Psoas muscle (tissue), 8 donors: ENCODE results near the gene SEC14L5. TPM values are rescaled to one million over a fixed set of nuclear protein-coding genes. Genes with fewer than 3 reads are reported as not detected.

ENCODE experiments used
- ATAC-seq, 4 donors: fragments of 200-7000 bp; cut with Tn5 transposase; one replicate each; pipeline ENCODE4 v1.9.1; 2020; ENCODE audit warnings: moderate library complexity in 3 of 4, mild to moderate bottlenecking in 2 of 4
- DNase-seq, 2 donors: peaks; one replicate each; pipeline ENCODE4 v3.0.0-alpha.2; 2020
- H3K27ac ChIP-seq: fragments of 200-600 bp; one replicate; pipeline ENCODE4 v1.8.0; 2022
- H3K27me3 ChIP-seq, 3 donors: fragments of 200-600 bp in 1 of 3; one replicate each; pipeline versions ENCODE4 v1.6.1 to v1.8.0; 2013 to 2022; ENCODE audit warnings: low read length in 2 of 3, mild to moderate bottlenecking in 2 of 3, moderate library complexity in 1 of 3; ENCODE audit not compliant: insufficient read depth in 3 of 3
- H3K36me3 ChIP-seq, 2 donors: fragments of 200-600 bp in 1 of 2; one replicate each; pipeline versions ENCODE4 v1.6.1 to v1.8.0; 2013 to 2022; ENCODE audit warnings: low read depth in 1 of 2, mild to moderate bottlenecking in 1 of 2, moderate library complexity in 1 of 2; ENCODE audit not compliant: insufficient read depth in 1 of 2
- H3K4me1 ChIP-seq: fragments of 200-600 bp; one replicate; pipeline ENCODE4 v1.8.0; 2022
- H3K4me3 ChIP-seq: fragments of 200-600 bp; one replicate; pipeline ENCODE4 v1.8.0; 2022; ENCODE audit warnings: mild to moderate bottlenecking
- H3K9me3 ChIP-seq: fragments of 200-600 bp; one replicate; pipeline ENCODE4 v1.8.0; 2022
- CTCF ChIP-seq: fragments of 200-600 bp; IDR thresholded peaks from one replicate; pipeline ENCODE4 v1.8.0; 2022; ENCODE audit warnings: antibody characterized with exemption
- WGBS, 3 donors: extraction: QIAGEN DNeasy Blood & Tissue Kit; methylation state at CpG; one replicate each; pipeline versions ENCODE4 v1.1.6 to v1.1.7; 2013; 5-methylcytosine and 5-hydroxymethylcytosine counted together
- intact Hi-C, 2 donors: fragments of 100-400 bp; cut with DNase I; formaldehyde crosslinking; loops; one replicate each; pipeline versions ENCODE4 v1.11.0 to v1.14.2; 2022
- polyA plus RNA-seq, 3 donors: library from polyadenylated mRNA; stranded (reverse); fragments of 200-250 nt; gene quantifications; one replicate each; pipeline ENCODE4 v1.2.3, GENCODE V29; 2013
- total RNA-seq, 4 donors: library from RNA; stranded (reverse); fragmentation: NEBNext Ultra II Directional in 2 of 4; extraction: Animal tissue kit (Norgen Biotek cat#: 25700) in 2 of 4; gene quantifications; one replicate each; pipeline versions ENCODE4 v1.2.1 to v1.2.4, GENCODE V29; 2021 to 2023
- donor health status: healthy with polysubstance abuse.
- donor health status: DM: no; HTN: no; CAD: no; lungs with moderate emphysema.
- donor health status: Bipolar disorder and iron deficiency.
- donor health status: healthy.
- donor health status: DM: yes; HTN: yes; CAD: no.
- donor health status: DM: no; HTN: no; CAD: no.
- donor health status: DM: no; HTN: no; CAD: no.
- donor health status: DM: yes; HTN: yes; CAD: no.

Gene SEC14L5
- total and polyA plus RNA-seq, 7 donors: 0.23 to 0.88 (median 0.42) TPM

DNA sequence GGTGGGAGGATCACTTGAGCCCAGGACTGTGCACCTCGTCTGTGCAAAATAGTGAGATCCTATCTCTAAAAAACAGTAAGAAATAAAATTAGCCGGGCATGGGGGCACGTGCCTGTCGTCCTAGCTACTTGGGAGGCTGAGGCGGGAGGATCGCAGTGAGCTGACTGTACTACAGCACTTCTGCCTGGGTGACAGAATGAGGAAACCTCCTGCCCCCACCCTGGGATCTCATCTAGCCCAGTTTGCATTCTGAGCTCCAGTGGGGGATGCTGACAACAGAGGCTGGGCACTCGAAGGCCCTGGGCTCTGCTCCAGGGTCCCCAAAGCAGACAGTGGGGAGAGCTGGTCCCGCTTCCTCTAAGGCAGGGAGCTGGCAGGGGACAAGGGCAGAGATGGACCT is 68.5 kb downstream of the SEC14L5 start:
- Histone ChIP-seq H3K27ac (no peak overlapping the region), H3K36me3 (peaks cover 0 to 32% of the 10 kb centered on the region in 2 donors), H3K4me1 (peaks cover 10% of the 10 kb centered on the region), H3K4me3 (no peak overlapping the region), H3K9me3 (no peaks in the 10 kb centered on the region), H3K27me3 (no peaks in the 10 kb centered on the region)
- DNase-seq: no peak
- no peak for TF ChIP-seq CTCF
- ATAC-seq: no peak
- intact Hi-C loops: loop anchor here in 1 of 2 donors (10.0 kb wide), 1 partner anchor 262 kb away; the partner anchor contains the start of gene ZNF500
- WGBS, 3 donors: 86 to 94% (median 90%) methylated on average over 8 of the region's 8 CpGs

GRCh38 chr16:5027086-5027485 is 69.0 kb downstream of the SEC14L5 start:
- Histone ChIP-seq H3K4me3 (no peak overlapping the region), H3K27ac (no peak overlapping the region), H3K4me1 (peaks cover 10% of the 10 kb centered on the region), H3K27me3 (no peaks in the 10 kb centered on the region), H3K9me3 (no peaks in the 10 kb centered on the region), H3K36me3 (peaks cover 0 to 34% of the 10 kb centered on the region in 2 donors)
- ATAC-seq (no peak), DNase-seq (peak in 1 of 2 donors; percentile 45)
- intact Hi-C loops: loop anchor here in 1 of 2 donors (10.0 kb wide), 1 partner anchor 262 kb away; the partner anchor contains the start of gene ZNF500
- no peak for TF ChIP-seq CTCF
- WGBS, 3 donors: 93 to 95% (median 94%) methylated on average over 7 of the region's 7 CpGs

GRCh38 chr16:5027575-5028235 is 69.6 kb downstream of the SEC14L5 start:
- Histone ChIP-seq H3K4me3 (no peak overlapping the region), H3K27me3 (no peaks in the 10 kb centered on the region), H3K27ac (no peak overlapping the region), H3K4me1 (peaks cover 14% of the 10 kb centered on the region), H3K36me3 (peaks cover 0 to 34% of the 10 kb centered on the region in 2 donors), H3K9me3 (no peaks in the 10 kb centered on the region)
- TF ChIP-seq CTCF: no peak
- no peak for ATAC-seq
- peak in 1 of 2 donors; percentile 49 for DNase-seq
- 91 to 95% (median 93%) methylated on average over 31 to 32 of the region's 32 CpGs for WGBS, 3 donors
- intact Hi-C loops: loop anchor here in 1 of 2 donors (10.0 kb wide), 1 partner anchor 263 kb away; the partner anchor contains the start of gene ZNF500

DNA sequence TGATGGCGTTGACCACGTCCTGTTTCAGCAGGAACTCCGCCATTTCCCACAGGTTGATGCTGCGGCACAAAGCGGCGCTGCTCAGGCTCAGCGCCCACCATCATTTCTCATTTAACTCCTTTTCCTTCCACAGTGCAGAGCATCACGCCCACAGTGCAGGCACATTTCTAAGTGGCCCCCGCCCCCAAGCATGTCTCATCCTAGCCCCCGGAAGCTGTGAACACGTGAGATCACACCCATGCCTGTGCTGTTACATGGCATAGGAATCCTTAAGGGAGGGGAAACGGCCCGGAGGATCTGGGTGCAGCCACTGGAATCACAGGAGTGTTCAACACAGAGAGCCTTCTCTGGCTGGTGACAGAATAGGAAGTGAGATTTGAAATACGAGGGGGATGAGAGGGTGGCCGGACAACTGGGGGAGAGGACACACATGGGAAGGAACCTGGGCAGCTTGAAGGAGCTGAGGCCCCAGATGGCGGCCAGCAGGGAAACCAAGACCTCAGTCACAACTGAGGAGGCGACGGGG is 70.9 kb downstream of the SEC14L5 start:
- H3K27ac ChIP-seq: no peak overlapping the region
- peaks cover 0 to 34% of the 10 kb centered on the region in 2 donors for H3K36me3 ChIP-seq
- ATAC-seq (no peak), DNase-seq (peak in 1 of 2 donors; percentile 11)
- H3K4me1 ChIP-seq: peaks cover 18% of the 10 kb centered on the region
- intact Hi-C loops: loop anchor here in 1 of 2 donors (10.0 kb wide), 1 partner anchor 264 kb away; the partner anchor contains the start of gene ZNF500
- H3K9me3 ChIP-seq: no peaks in the 10 kb centered on the region
- no peak overlapping the region for H3K4me3 ChIP-seq
- no peak for TF ChIP-seq CTCF
- no peaks in the 10 kb centered on the region for H3K27me3 ChIP-seq
- 90 to 92% (median 91%) methylated on average over 18 of the region's 18 CpGs for WGBS, 3 donors
